Activated CD4-positive, alpha-beta T cell treated with anti-CD3 and anti-CD28 coated beads, Interleukin-2, amount 10 ng/mL, durations not matched to agents 7 days and 5 days (primary cell): ENCODE results near the gene CIAO1. TPM values are rescaled to one million over a fixed set of nuclear protein-coding genes. Genes with fewer than 3 reads are reported as not detected.
"Not testable (repeated sequence)": the region's sequence is repeated elsewhere in the genome, so short reads cannot be mapped to it uniquely, and the experiment has no call there.

Experiments used
- CTCF ChIA-PET: fragments of 350-600 bp; sonication (Branson Sonifier 250); formaldehyde crosslinking; loops from one replicate; lab custom pipeline; 2021; ENCODE audit warnings: antibody characterized with exemption; lab: Charles Lee
- POLR2A ChIA-PET: fragments of 350-600 bp; sonication (Branson Sonifier 250); formaldehyde crosslinking; loops from one replicate; lab custom pipeline; 2021; ENCODE audit warnings: antibody characterized with exemption; lab: Charles Lee
- DNase-seq: peaks from one replicate; pipeline ENCODE4 v3.0.0-alpha.2; 2020
- H3K27ac Mint-ChIP-seq: one replicate; pipeline ENCODE4 v1.8.0; 2021; ENCODE audit warnings: mild to moderate bottlenecking, moderate library complexity, mixed read lengths
- H3K27me3 Mint-ChIP-seq: one replicate; pipeline ENCODE4 v1.8.0; 2021; ENCODE audit warnings: mixed read lengths
- H3K36me3 Mint-ChIP-seq: one replicate; pipeline ENCODE4 v1.8.0; 2021; ENCODE audit warnings: low read depth, mixed read lengths
- H3K4me1 Mint-ChIP-seq: one replicate; pipeline ENCODE4 v1.8.0; 2021; ENCODE audit warnings: mixed read lengths
- H3K4me3 Mint-ChIP-seq: one replicate; pipeline ENCODE4 v1.8.0; 2021; ENCODE audit warnings: mild to moderate bottlenecking, moderate library complexity, mixed read lengths
- H3K9me3 Mint-ChIP-seq: one replicate; pipeline ENCODE4 v1.8.0; 2021; ENCODE audit warnings: mixed read lengths
- total RNA-seq, 2 experiments: library from RNA; stranded (reverse); gene quantifications; one replicate each; pipeline ENCODE4 v1.2.3, GENCODE V29; 2021

The CIAO1 gene
- total RNA-seq, 2 experiments from 2014 or later, result 53.4 to 59.9 TPM

DNA sequence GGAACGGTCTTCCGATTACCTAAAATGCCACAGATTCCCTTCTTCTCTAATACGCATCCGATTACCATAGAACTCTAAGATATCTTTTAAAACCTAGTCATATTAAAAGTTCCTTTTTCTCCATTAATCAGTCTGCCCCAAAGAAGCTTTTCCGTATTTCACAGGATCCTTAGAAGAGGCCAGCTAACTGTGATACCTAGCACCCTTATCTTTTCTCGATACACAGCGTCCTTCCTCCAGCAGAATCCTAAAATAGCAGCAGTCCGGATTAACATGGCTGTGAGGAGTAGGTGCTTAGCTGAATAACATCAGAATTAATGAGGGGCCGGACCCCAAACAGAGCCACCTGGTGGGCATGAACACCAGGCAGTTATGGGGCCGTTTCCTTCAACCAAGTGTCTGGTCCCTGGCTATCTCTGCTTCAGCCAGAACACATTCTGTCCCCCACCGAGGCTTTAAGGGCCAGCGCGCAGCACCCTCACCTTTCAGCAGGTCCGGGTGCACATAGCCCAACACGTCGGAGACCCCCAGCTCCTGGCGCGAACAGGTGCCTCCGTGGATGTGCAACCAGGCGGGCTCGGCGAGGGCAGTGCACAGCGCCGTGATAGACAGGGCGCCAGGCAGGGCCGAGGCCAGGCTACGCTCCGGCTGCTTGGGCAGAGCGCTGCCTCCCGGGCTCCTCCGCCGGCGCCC is 1.2 kb upstream of the CIAO1 start:
- Mint-ChIP-seq H3K9me3 (no peaks in the 10 kb centered on the region), H3K4me1 (peaks cover 62% of the 10 kb centered on the region), H3K36me3 (peaks cover 43% of the 10 kb centered on the region), H3K4me3 (peak overlapping the region; percentile 82), H3K27me3 (no peaks in the 10 kb centered on the region), H3K27ac (peak overlapping the region; percentile 68)
- POLR2A ChIA-PET, result interaction anchor here (0.6 to 1.0 kb wide), 2 partner anchors 57 to 63 kb away, joined by 3 read pairs; no protein-coding TSS in a partner anchor
- peak; percentile 27 for DNase-seq
- CTCF ChIA-PET, result interaction anchor here (0.8 to 1.0 kb wide), 3 partner anchors 90 to 242 kb away, joined by 3 to 4 read pairs (median 3); no protein-coding TSS in a partner anchor

GRCh38 chr2:96265349-96265839 is 631 bp upstream of the CIAO1 start:
- ChIA-PET POLR2A (interaction anchor here (1.0 kb wide), 1 partner anchor 57 kb away, joined by 3 read pairs; no protein-coding TSS in a partner anchor), CTCF (interaction anchor here (1.0 to 2.2 kb wide), 2 partner anchors 56 to 91 kb away, joined by 4 to 7 read pairs; no protein-coding TSS in a partner anchor)
- Mint-ChIP-seq H3K4me3 (peak overlapping the region; percentile 93), H3K9me3 (no peaks in the 10 kb centered on the region), H3K4me1 (peaks cover 57% of the 10 kb centered on the region), H3K36me3 (peaks cover 45% of the 10 kb centered on the region), H3K27ac (peak overlapping the region; percentile 81), H3K27me3 (no peaks in the 10 kb centered on the region)
- peak; percentile 49 for DNase-seq

- Mint-ChIP-seq H3K9me3 (no peaks in the 10 kb centered on the region), H3K4me3 (peak overlapping the region; percentile 93), H3K27ac (peak overlapping the region; percentile 86), H3K36me3 (peaks cover 45% of the 10 kb centered on the region), H3K4me1 (peaks cover 39% of the 10 kb centered on the region), H3K27me3 (no peaks in the 10 kb centered on the region)
- POLR2A ChIA-PET, result interaction anchor here (0.9 kb wide), 1 partner anchor 59 kb away, joined by 3 read pairs; no protein-coding TSS in a partner anchor
- CTCF ChIA-PET, result interaction anchor here (0.6 to 2.2 kb wide), 23 partner anchors 10 to 327 kb away, joined by 3 to 8 read pairs (median 3); partner anchors contain the start of genes ASTL and STARD7
- DNase-seq, result peak; percentile 64
Measured at GRCh38 chr2:96267159-96267971, 1.3 kb downstream of the CIAO1 start.

DNA sequence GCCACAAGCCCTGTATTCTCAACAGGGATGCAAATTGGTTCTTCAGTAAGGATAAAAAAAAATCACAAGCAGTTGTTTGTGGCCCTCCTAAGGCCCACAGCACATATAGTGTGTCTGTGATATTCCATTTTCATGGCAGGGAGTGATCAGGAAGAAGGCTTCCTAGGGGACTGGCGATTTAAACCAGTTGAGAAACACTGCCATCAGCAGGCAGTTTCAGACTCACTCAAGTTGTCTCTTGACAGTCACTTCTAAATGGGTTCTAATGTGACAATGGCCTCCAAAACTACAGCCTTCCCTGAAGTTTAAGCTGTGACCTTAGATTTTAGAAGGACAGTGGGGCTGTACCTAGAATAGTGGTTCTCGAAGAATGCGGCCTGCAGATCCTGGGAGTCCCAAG is 6.0 kb downstream of the CIAO1 start:
- Mint-ChIP-seq H3K4me3 (no peak overlapping the region), H3K9me3 (no peaks in the 10 kb centered on the region), H3K4me1 (peaks cover 13% of the 10 kb centered on the region), H3K27ac (no peak overlapping the region), H3K36me3 (peaks cover 56% of the 10 kb centered on the region), H3K27me3 (no peaks in the 10 kb centered on the region)
- POLR2A ChIA-PET, result no interaction called here
- CTCF ChIA-PET, result interaction anchor here (1.0 to 1.5 kb wide), 3 partner anchors 10 to 27 kb away, joined by 3 to 5 read pairs (median 4); no protein-coding TSS in a partner anchor
- no peak for DNase-seq

- no peak for DNase-seq
- ChIA-PET CTCF (interaction anchor here (0.6 to 2.7 kb wide), 4 partner anchors 15 to 328 kb away, joined by 4 to 6 read pairs (median 4); no protein-coding TSS in a partner anchor), POLR2A (interaction anchor here (0.6 kb wide), 1 partner anchor 21 kb away, joined by 3 read pairs; no protein-coding TSS in a partner anchor)
- Mint-ChIP-seq H3K27me3 (no peaks in the 10 kb centered on the region), H3K27ac (no peak overlapping the region), H3K4me3 (no peak overlapping the region), H3K4me1 (no peaks in the 10 kb centered on the region), H3K36me3 (peaks cover 62% of the 10 kb centered on the region), H3K9me3 (no peaks in the 10 kb centered on the region)
Measured at GRCh38 chr2:96273763-96274162, 7.7 kb downstream of the CIAO1 start.

DNA sequence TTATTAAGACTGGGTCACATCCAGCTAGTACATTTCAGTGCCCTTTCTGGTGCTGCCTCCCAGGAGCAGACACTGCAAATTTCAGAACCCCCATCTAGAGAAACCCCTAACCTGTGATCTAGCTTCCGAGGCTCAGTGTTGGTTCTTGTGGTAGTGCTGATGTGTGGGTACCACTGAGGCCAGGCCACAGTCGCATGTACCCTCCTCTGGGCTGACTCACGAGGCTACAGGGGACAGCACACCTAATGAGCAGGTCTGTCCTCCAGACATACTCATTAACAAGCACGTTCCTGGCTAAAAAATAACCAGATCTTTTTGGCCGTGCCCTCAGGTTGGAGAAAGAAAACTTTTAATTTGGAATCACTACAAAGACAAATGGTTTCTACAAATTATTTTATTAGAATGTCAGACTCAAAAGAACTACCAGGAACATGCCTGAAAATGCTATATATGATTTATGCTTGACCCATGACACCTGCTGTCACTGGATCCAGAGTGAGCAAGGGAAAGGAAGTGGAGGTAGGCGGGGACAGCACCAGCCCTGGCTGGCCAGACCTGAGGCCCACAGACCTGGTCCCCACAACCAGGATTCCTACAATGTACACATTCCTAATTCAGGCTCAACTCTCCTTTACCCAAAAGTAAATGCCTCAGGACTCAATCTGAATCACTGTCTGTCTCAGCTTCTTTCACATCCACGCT is 8.5 kb downstream of the CIAO1 start:
- DNase-seq, result no peak
- Mint-ChIP-seq H3K4me3 (no peak overlapping the region), H3K9me3 (no peaks in the 10 kb centered on the region), H3K4me1 (no peaks in the 10 kb centered on the region), H3K36me3 (peaks cover 64% of the 10 kb centered on the region), H3K27ac (no peak overlapping the region), H3K27me3 (no peaks in the 10 kb centered on the region)
- ChIA-PET POLR2A (no interaction called here), CTCF (interaction anchor here (0.6 to 2.7 kb wide), 4 partner anchors 14 to 466 kb away, joined by 3 to 6 read pairs (median 4); no protein-coding TSS in a partner anchor)

DNA sequence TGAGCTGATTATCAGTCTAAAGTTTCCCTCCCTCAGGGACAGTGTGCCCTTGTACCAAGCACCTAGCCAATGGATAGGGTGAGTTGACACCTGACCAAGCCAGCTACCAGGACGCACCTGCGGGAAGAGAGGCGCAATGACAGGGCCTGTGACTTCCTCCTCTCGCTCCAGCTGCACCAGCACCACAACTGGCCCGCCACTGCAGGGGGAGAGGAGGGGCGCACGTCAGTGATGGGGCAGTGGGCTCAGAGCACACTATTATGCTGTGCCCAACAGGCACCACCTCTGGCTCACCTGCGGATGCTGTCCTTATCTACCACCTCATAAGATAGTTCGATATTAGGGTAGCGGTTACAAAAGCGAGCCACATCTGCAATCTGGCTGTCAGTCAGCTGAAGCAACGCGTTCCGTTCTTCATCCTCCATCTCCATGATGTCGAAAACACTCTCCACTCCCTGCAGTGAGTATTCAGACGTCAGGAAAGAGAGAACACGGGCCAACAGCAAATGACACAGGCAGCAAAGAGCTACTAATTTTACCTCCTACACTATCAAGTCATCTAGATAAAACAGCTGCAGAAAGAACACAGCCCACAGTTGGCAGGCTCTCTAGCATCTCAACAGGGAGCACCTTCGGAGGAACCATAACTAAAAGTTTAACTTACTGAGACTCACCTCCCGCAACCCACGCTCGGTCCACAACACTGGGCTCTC is 10.9 kb downstream of the CIAO1 start:
- peak overlapping the region; percentile 46 for H3K27ac Mint-ChIP-seq
- no peaks in the 10 kb centered on the region for H3K9me3 Mint-ChIP-seq
- DNase-seq, result no peak
- H3K27me3 Mint-ChIP-seq, result no peaks in the 10 kb centered on the region
- peaks cover 64% of the 10 kb centered on the region for H3K36me3 Mint-ChIP-seq
- ChIA-PET POLR2A (interaction anchor here (0.6 kb wide), 1 partner anchor 15 kb away, joined by 3 read pairs; no protein-coding TSS in a partner anchor), CTCF (interaction anchor here (0.9 to 1.2 kb wide), 3 partner anchors 7 to 28 kb away, joined by 3 read pairs; partner anchors contain the start of gene SNRNP200)
- H3K4me1 Mint-ChIP-seq, result no peaks in the 10 kb centered on the region
- no peak overlapping the region for H3K4me3 Mint-ChIP-seq

DNA sequence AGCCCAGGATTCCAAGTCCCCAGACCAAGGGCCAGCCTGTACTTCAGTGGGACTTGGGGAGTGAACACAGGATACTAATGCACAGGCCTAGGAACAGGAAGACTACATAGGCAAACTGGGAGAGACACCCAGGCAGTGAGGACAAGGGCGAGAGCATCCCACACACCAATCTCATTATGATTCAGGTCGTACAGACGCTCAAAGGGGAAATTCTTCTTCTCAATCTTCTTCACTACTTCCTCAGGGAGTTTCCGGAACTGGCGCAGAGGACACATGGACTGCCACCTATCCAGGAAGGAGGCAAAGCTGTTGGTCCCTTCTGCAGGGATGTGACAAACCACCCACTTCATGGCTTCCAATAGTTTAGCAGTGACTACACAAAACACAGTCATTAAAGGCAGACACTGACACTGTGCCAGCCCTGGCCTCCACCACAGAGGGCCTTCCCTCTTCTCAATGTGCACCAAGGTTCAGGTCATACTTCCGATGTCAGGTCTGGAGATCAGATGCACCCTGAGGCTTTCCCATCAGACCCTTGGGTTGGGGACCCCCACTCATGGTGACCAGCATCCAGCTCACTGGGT is 21.3 kb downstream of the CIAO1 start:
- no peaks in the 10 kb centered on the region for H3K4me1 Mint-ChIP-seq
- no peak for DNase-seq
- POLR2A ChIA-PET, result no interaction called here
- no peaks in the 10 kb centered on the region for H3K27me3 Mint-ChIP-seq
- no peaks in the 10 kb centered on the region for H3K9me3 Mint-ChIP-seq
- no peak overlapping the region for H3K4me3 Mint-ChIP-seq
- H3K36me3 Mint-ChIP-seq, result peaks cover 74% of the 10 kb centered on the region
- CTCF ChIA-PET, result no interaction called here
- no peak overlapping the region for H3K27ac Mint-ChIP-seq

DNA sequence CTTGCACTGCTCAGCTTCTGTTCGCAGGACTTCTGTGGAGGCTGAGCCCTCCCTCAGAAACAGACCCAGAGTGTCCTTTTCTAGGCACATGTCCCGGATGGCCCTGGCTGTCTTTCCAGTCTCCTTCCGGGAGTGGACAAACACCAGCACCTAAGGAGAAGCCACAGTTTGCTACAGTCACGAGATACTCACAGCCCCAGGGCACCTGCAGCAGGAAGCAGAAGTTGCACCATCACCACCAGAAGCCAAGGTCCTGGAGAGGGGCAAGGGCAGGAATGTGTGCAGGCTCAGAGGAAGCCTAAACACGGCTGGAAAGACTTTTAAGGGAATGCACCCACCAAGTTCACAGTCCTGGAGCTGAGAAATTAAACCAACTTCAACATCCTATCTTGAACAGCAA is 25.7 kb downstream of the CIAO1 start:
- ChIA-PET POLR2A (no interaction called here), CTCF (interaction anchor here (0.6 to 0.9 kb wide), 2 partner anchors 12 to 72 kb away, joined by 3 to 4 read pairs; no protein-coding TSS in a partner anchor)
- no peaks in the 10 kb centered on the region for H3K27me3 Mint-ChIP-seq
- H3K4me3 Mint-ChIP-seq, result no peak overlapping the region
- no peak for DNase-seq
- peaks cover 86% of the 10 kb centered on the region for H3K36me3 Mint-ChIP-seq
- H3K9me3 Mint-ChIP-seq, result no peaks in the 10 kb centered on the region
- H3K27ac Mint-ChIP-seq, result no peak overlapping the region
- H3K4me1 Mint-ChIP-seq, result no peaks in the 10 kb centered on the region

DNA sequence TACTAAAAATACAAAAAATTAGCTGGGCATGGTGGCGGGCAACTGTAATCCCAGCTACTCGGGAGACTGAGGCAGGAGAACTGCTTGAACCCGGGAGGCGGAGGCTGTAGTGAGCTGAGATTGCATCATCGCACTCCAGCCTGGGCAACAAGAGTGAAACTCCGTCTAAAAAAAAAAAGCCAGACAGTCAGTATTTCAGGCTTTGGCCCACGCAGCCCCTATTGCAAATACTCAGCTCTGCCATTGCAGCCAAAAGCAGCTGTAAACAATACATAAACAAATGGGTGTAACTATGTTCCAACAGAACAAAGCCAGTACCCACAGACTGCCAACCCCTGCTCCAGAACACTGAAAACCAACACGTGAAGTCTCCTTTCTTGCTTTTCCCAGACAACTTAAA is 28.2 kb downstream of the CIAO1 start:
- not testable (repeated sequence) for DNase-seq, H3K9me3 Mint-ChIP-seq, H3K4me3 Mint-ChIP-seq, H3K27me3 Mint-ChIP-seq, H3K27ac Mint-ChIP-seq
- POLR2A ChIA-PET, result interaction anchor here (0.6 kb wide), 1 partner anchor 21 kb away, joined by 3 read pairs; no protein-coding TSS in a partner anchor
- CTCF ChIA-PET, result interaction anchor here (0.6 to 2.4 kb wide), 7 partner anchors 13 to 355 kb away, joined by 3 to 6 read pairs (median 3); no protein-coding TSS in a partner anchor
- peaks cover 88% of the 10 kb centered on the region for H3K36me3 Mint-ChIP-seq
- H3K4me1 Mint-ChIP-seq, result peaks cover 10% of the 10 kb centered on the region

GRCh38 chr2:96296925-96297324 is 30.9 kb downstream of the CIAO1 start:
- CTCF ChIA-PET, result interaction anchor here (0.5 to 0.9 kb wide), 2 partner anchors 66 to 304 kb away, joined by 3 to 4 read pairs; no protein-coding TSS in a partner anchor
- Mint-ChIP-seq H3K27ac (no peak overlapping the region), H3K4me1 (peaks cover 23% of the 10 kb centered on the region), H3K36me3 (peaks cover 85% of the 10 kb centered on the region), H3K4me3 (no peak overlapping the region), H3K9me3 (no peaks in the 10 kb centered on the region), H3K27me3 (no peaks in the 10 kb centered on the region)
- DNase-seq, result no peak
- POLR2A ChIA-PET, result no interaction called here
